Measurements from ENCODE around the gene GNG13.
"Not testable (repeated sequence)": the region's sequence is repeated elsewhere in the genome, so short reads cannot be mapped to it uniquely, and the experiment has no call there.

GRCh38 chr16:754121-754607, 46.4 kb downstream of the GNG13 start:
- not testable (repeated sequence) for TF ChIP-seq EP300, POLR2AphosphoS5 (IDR thresholded peaks at IDR 0.05)
- TF ChIP-seq, protein P1, sequence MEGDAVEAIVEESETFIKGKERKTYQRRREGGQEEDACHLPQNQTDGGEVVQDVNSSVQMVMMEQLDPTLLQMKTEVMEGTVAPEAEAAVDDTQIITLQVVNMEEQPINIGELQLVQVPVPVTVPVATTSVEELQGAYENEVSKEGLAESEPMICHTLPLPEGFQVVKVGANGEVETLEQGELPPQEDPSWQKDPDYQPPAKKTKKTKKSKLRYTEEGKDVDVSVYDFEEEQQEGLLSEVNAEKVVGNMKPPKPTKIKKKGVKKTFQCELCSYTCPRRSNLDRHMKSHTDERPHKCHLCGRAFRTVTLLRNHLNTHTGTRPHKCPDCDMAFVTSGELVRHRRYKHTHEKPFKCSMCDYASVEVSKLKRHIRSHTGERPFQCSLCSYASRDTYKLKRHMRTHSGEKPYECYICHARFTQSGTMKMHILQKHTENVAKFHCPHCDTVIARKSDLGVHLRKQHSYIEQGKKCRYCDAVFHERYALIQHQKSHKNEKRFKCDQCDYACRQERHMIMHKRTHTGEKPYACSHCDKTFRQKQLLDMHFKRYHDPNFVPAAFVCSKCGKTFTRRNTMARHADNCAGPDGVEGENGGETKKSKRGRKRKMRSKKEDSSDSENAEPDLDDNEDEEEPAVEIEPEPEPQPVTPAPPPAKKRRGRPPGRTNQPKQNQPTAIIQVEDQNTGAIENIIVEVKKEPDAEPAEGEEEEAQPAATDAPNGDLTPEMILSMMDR (IDR thresholded peaks at IDR 0.05): not testable (repeated sequence)

Measured in suprapubic skin (tissue), 4 donors.